ENCODE results near the gene DAB2IP.
"Not testable (repeated sequence)": the region's sequence is repeated elsewhere in the genome, so short reads cannot be mapped to it uniquely, and the experiment has no call there.

Gene DAB2IP

DNA sequence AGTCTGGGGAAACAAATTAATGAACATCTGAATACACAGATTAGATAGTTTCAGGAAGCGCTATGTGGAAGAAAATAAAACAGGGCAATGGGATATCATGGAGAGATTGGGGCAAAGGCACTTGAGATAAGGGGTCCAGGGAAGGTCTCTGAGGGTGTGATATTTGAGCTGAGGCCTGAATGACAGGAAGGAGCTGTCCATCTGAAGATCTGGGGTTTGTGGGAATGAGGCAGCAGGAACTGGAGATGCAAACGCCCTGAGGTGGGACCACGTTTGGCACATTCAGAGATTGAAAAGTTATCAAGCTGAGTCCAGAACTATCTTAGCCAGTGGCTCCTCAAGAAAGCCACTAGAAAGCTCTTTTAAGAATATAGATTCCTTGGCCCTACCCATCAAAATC lies 8.7 kb upstream of the DAB2IP start:
- TF ChIP-seq, protein P1, sequence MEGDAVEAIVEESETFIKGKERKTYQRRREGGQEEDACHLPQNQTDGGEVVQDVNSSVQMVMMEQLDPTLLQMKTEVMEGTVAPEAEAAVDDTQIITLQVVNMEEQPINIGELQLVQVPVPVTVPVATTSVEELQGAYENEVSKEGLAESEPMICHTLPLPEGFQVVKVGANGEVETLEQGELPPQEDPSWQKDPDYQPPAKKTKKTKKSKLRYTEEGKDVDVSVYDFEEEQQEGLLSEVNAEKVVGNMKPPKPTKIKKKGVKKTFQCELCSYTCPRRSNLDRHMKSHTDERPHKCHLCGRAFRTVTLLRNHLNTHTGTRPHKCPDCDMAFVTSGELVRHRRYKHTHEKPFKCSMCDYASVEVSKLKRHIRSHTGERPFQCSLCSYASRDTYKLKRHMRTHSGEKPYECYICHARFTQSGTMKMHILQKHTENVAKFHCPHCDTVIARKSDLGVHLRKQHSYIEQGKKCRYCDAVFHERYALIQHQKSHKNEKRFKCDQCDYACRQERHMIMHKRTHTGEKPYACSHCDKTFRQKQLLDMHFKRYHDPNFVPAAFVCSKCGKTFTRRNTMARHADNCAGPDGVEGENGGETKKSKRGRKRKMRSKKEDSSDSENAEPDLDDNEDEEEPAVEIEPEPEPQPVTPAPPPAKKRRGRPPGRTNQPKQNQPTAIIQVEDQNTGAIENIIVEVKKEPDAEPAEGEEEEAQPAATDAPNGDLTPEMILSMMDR (IDR thresholded peaks at IDR 0.05; ENCODE audit: borderline replicate concordance, control extremely low read depth, extremely low read depth, insufficient read depth, missing control alignments): no peak
- in situ Hi-C loops (cut with MboI; ENCODE audit: low sequenced_read_pairs, unreplicated experiment): no loop called here
- DNase-seq (ENCODE audit: low spot score): no peak

DNA sequence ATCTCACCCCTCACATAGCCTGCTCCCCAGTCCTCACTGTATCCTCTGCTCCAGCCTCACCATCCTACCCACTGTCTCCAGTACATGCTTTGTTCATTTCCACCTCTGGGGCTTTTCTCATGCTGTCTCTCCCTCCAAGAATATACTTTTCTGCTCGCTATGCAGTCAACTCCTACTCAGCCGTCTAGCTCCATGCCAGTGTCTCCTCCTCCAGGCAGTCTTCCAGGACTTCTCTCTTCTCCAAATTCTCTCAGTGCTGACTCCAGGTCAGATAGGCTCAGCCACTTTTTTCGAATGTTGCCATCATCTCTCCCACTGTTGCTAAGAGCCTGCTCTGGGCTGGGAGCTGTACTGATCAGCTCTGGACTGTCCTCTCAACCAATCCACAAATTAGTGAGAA lies 8.0 kb upstream of the DAB2IP start:
- in situ Hi-C loops (cut with MboI; ENCODE audit: low sequenced_read_pairs, unreplicated experiment): no loop called here
- no peak for DNase-seq (ENCODE audit: low spot score)
- TF ChIP-seq, protein P1 (IDR thresholded peaks at IDR 0.05; ENCODE audit: borderline replicate concordance, control extremely low read depth, extremely low read depth, insufficient read depth, missing control alignments): no peak

DNA sequence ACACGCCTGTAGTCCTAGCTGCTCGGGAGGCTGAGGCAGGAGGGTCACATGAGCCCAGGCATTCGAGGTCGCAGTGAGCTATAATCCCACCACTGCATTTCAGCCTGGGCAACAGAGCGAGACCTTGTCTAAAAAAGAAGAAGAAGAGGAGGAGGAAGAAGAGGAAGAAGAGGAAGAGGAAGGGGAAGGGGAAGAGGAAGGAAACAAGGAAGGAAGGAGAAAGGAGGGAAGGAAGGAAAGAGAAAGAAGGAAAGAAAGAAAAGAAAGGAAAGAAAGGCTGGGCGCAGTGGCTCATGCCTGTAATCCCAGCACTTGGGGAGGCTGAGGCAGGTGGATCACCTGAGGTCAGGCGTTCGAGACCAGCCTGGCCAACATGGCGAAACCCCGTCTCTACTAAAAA lies 7.4 kb upstream of the DAB2IP start:
- DNase-seq (ENCODE audit: low spot score); in situ Hi-C loops (cut with MboI; ENCODE audit: low sequenced_read_pairs, unreplicated experiment): not testable (repeated sequence)

DNA sequence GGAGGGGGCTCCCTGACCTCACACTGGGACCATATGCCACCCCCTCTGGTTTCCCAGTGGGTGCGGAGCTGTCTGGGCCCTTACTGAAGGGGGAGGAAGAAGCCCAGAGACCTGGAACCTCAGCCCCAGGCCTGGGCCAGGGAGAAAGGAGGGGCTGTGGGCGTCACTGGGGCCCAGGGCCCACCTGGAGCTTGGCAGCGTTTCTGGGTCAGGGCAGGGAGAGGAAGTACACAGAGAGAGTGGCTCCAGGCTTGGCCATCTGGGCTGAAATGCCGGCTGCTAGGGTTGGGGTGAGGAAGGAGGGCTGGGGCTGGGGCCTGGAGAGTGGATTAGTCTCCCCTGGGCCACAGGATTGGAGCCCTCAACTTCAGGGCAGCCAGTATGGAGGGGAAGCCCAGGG lies 6.4 kb upstream of the DAB2IP start:
- in situ Hi-C loops (cut with MboI; ENCODE audit: low sequenced_read_pairs, unreplicated experiment): no loop called here
- TF ChIP-seq, protein P1 (IDR thresholded peaks at IDR 0.05; ENCODE audit: borderline replicate concordance, control extremely low read depth, extremely low read depth, insufficient read depth, missing control alignments): no peak
- no peak for DNase-seq (ENCODE audit: low spot score)

DNA sequence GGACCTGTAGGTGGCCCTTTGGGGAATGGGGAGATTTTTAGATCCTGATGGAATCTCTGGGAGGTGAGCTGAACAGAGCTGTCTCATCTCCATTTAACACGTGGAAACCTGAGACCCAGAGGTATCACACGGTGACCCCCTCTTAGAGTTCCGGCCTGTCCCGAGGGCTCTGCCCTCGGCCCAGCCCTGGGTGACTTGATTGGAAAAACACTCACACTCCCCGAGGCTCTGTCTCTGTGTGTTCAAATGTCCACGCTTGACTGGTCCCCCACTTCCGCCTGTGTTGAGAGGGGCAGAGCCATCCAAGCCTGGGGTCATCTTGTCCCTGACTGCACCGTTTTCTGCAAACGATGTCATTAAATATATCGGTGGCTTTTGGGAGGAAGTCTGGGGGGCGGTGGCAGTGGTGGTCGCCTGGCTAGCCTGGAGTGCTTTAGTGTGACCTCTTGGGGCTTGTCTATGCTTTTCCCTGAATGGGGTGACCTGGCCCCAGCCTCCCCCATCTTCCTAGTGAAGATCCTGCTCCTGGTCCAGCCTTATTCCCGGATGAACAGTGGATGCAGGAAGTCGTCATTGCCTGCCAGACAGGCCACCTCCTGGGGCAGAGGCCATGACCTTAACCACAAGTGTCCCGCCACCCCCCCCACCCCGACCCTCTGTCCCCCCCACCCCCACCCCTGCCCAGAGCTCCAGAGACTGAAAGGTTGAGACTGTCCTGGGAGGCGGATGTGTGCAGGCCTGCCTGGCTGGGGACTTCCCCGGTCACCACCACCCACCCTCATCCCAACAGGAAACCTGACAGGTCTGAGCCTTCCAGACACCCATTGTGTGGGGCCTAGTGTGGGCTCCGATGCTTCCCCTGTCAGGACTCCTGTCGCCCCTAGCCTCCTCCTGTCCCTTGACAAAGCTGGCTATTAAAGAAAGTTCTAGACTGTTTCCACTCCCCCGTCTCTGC lies 5.3 kb upstream of the DAB2IP start:
- TF ChIP-seq, protein P1 (IDR thresholded peaks at IDR 0.05; ENCODE audit: borderline replicate concordance, control extremely low read depth, extremely low read depth, insufficient read depth, missing control alignments): no peak
- in situ Hi-C loops (cut with MboI; ENCODE audit: low sequenced_read_pairs, unreplicated experiment): no loop called here
- no peak for DNase-seq (ENCODE audit: low spot score)

DNA sequence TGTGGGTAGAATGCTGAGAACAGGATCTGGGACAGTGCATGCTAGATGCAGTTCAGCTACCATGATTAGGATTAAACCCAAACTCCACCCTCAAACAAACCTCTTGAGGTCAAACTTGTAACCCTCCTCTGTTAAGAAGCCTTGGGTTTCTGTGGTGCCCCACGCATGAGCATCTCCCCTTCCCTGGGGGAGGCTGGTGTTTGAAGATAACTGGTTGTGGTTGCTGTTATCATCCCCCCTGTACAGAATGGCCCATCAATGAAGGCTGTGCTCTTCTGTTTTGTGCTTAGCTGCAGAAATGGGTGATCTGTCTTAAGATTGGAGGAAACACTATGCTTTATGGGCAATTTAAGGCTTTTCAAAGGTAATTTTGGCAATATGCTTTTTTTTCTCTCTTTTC lies 4.4 kb upstream of the DAB2IP start:
- DNase-seq (ENCODE audit: low spot score): no peak
- in situ Hi-C loops (cut with MboI; ENCODE audit: low sequenced_read_pairs, unreplicated experiment): no loop called here
- TF ChIP-seq, protein P1 (IDR thresholded peaks at IDR 0.05; ENCODE audit: borderline replicate concordance, control extremely low read depth, extremely low read depth, insufficient read depth, missing control alignments): no peak

DNA sequence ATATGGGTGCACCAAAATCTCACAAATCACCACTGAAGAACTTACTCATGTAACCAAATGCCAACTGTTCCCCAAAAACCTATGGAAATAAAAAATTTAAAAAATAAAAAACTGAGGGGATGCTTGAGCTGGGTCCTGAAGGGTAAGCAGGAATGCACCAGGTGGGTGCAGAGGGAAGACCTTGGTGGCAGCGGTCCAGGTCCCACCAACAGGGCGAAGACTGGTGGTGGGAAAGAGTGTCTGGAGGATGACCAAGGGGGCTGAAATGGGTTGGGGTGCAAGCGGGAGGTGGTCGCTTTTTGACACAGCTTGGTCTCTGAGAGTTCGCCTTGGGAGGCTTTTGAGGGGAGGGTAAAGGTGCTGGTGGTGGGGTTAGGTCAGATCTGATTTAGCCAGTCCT lies 3.3 kb upstream of the DAB2IP start:
- no peak for DNase-seq (ENCODE audit: low spot score)
- TF ChIP-seq, protein P1 (IDR thresholded peaks at IDR 0.05; ENCODE audit: borderline replicate concordance, control extremely low read depth, extremely low read depth, insufficient read depth, missing control alignments): no peak
- in situ Hi-C loops (cut with MboI; ENCODE audit: low sequenced_read_pairs, unreplicated experiment): no loop called here

Data from GM13976 (cell line).